HG03095 (cell line): ENCODE measurements around the gene BTBD6.

ENCODE experiments used
- ATAC-seq: cut with Tn5 transposase; IDR thresholded peaks from one replicate; pipeline ENCODE4 v1.9.1; 2021; ENCODE audit warnings: moderate library complexity; ENCODE audit not compliant: unreplicated experiment

BTBD6 gene

GRCh38 chr14:105248368-105249181 is at the start of gene BTBD6:
Gene BTBD6 (plus strand): TSS chr14:105248533. CDS start chr14:105248712, 179 bp downstream.
- ATAC-seq, result peak; percentile 92

- ATAC-seq, result no peak
Observed at GRCh38 chr14:105198588-105198987, 49.7 kb upstream of the BTBD6 start.

GRCh38 chr14:105199093-105199492 is 49.2 kb upstream of the BTBD6 start:
- ATAC-seq, result no peak

- ATAC-seq, result no peak
Observed at GRCh38 chr14:105200074-105200473, 48.3 kb upstream of the BTBD6 start.

- ATAC-seq, result no peak
Observed at GRCh38 chr14:105200641-105201040, 47.7 kb upstream of the BTBD6 start.

GRCh38 chr14:105201156-105201924 is 47.0 kb upstream of the BTBD6 start:
- ATAC-seq, result no peak

- no peak for ATAC-seq
Observed at GRCh38 chr14:105201925-105202513, 46.3 kb upstream of the BTBD6 start.

- no peak for ATAC-seq
Observed at GRCh38 chr14:105203057-105203531, 45.2 kb upstream of the BTBD6 start.

- no peak for ATAC-seq
Observed at GRCh38 chr14:105203701-105204100, 44.6 kb upstream of the BTBD6 start.

- ATAC-seq, result no peak
Observed at GRCh38 chr14:105204206-105204930, 44.0 kb upstream of the BTBD6 start.

- ATAC-seq, result no peak
Observed at GRCh38 chr14:105204931-105205672, 43.2 kb upstream of the BTBD6 start.

GRCh38 chr14:105205673-105206208 is 42.6 kb upstream of the BTBD6 start:
- ATAC-seq, result no peak

- no peak for ATAC-seq
Observed at GRCh38 chr14:105206873-105207272, 41.5 kb upstream of the BTBD6 start.

- no peak for ATAC-seq
Observed at GRCh38 chr14:105207460-105207901, 40.9 kb upstream of the BTBD6 start.

GRCh38 chr14:105207996-105208737 is 40.2 kb upstream of the BTBD6 start:
- ATAC-seq, result no peak

GRCh38 chr14:105208738-105209075 is 39.6 kb upstream of the BTBD6 start:
- no peak for ATAC-seq

GRCh38 chr14:105209091-105209490 is 39.2 kb upstream of the BTBD6 start:
- no peak for ATAC-seq

- no peak for ATAC-seq
Observed at GRCh38 chr14:105209646-105210045, 38.7 kb upstream of the BTBD6 start.

GRCh38 chr14:105210266-105211025 is 37.9 kb upstream of the BTBD6 start:
- ATAC-seq, result no peak
